ENCODE measurements around the gene SCAP.
"Not testable (repeated sequence)": the region's sequence is repeated elsewhere in the genome, so short reads cannot be mapped to it uniquely, and the experiment has no call there.

Gene SCAP

GRCh38 chr3:47481763-47482162, 6.0 kb upstream of the SCAP start:
- H3K4me3 ChIP-seq (ENCODE audit: low read depth, low read length): not testable (repeated sequence)

GRCh38 chr3:47480267-47480666, 4.5 kb upstream of the SCAP start:
- H3K4me3 ChIP-seq (ENCODE audit: low read depth, low read length): not testable (repeated sequence)

GRCh38 chr3:47479826-47480160, 4.1 kb upstream of the SCAP start:
- H3K4me3 ChIP-seq (ENCODE audit: low read depth, low read length): no peak overlapping the region

DNA sequence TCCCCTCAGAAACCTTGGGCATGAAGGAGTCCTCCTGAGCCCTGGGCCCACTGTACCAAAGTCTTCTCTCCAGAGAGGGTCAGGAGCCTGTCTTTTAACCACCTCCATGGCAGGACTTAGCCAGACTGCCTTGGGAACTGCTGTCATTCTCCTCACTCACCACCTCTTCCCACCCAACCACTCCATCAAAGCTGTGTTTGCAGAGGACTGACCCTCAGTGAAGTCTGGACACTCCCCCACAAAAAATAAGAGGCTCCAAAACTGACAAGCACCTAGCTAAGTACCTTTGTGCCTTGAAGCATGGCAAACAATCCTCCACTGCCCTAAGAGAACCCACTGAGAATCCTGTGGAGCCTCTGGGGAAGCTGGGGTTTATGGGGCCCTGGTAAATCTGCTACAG, 2.3 kb upstream of the SCAP start:
- H3K4me3 ChIP-seq (ENCODE audit: low read depth, low read length): no peak overlapping the region

DNA sequence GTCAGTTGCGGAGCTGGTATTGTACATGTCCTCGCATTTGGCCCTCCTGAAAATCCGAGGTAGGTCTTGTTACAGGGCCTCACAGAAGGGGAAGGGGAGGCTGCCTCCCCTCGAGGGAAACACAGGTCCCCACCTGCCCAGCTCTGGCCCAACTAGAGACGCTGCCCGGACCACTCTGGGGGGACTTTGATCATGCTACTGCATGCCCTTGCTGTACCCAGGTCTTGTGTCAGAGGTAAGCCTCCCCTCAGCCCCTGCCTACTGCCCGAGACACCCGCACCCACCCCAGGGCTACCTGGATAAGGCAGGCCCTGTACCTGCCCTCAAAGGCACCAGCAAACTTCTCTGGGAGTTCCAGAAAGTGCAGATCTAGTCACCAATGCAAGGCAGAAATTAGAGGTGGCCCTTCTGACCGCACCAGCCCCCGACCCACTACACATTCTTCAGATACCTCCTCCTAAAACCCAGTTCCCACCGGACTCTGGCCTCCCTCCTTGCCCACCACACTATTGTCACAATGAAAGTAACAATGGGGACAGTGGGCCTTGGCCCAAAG, 981 bp upstream of the SCAP start:
- no peak overlapping the region for H3K4me3 ChIP-seq (ENCODE audit: low read depth, low read length)

GRCh38 chr3:47476330-47476626, 537 bp upstream of the SCAP start:
- peak overlapping the region; percentile 17 for H3K4me3 ChIP-seq (ENCODE audit: low read depth, low read length)

GRCh38 chr3:47475029-47475569, 642 bp downstream of the SCAP start:
- peak overlapping the region; percentile 95 for H3K4me3 ChIP-seq (ENCODE audit: low read depth, low read length)

- no peak overlapping the region for H3K4me3 ChIP-seq (ENCODE audit: low read depth, low read length)
These were observed 2.4 kb downstream of the SCAP start for GRCh38 chr3:47473391-47473790.

DNA sequence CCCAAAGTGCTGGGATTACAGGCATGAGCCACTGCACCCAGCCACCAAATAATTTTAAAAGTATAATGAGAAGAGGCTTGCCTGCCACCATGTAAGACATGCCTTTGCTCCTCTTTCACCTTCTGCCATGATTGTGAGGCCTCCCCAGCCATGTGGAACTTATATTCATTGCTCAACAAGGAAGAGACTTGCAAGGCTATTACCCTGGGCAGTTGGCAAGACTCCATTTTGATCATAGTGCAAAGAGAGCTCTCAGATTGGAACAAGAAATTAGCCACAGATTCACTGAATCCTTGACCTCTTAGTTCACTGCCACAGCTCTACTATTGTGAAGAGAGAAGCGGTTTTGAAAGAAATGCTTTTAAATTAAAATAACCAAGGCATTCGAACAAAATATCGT, 6.1 kb downstream of the SCAP start:
- H3K4me3 ChIP-seq (ENCODE audit: low read depth, low read length): no peak overlapping the region

- not testable (repeated sequence) for H3K4me3 ChIP-seq (ENCODE audit: low read depth, low read length)
These were observed 7.4 kb downstream of the SCAP start for GRCh38 chr3:47468315-47468714.

GRCh38 chr3:47464588-47464987, 11.2 kb downstream of the SCAP start:
- no peak overlapping the region for H3K4me3 ChIP-seq (ENCODE audit: low read depth, low read length)

- H3K4me3 ChIP-seq (ENCODE audit: low read depth, low read length): not testable (repeated sequence)
These were observed 16.1 kb downstream of the SCAP start for GRCh38 chr3:47459534-47460085.

- no peak overlapping the region for H3K4me3 ChIP-seq (ENCODE audit: low read depth, low read length)
These were observed 18.8 kb downstream of the SCAP start for GRCh38 chr3:47456984-47457383.

- no peak overlapping the region for H3K4me3 ChIP-seq (ENCODE audit: low read depth, low read length)
These were observed 19.8 kb downstream of the SCAP start for GRCh38 chr3:47455806-47456452.

DNA sequence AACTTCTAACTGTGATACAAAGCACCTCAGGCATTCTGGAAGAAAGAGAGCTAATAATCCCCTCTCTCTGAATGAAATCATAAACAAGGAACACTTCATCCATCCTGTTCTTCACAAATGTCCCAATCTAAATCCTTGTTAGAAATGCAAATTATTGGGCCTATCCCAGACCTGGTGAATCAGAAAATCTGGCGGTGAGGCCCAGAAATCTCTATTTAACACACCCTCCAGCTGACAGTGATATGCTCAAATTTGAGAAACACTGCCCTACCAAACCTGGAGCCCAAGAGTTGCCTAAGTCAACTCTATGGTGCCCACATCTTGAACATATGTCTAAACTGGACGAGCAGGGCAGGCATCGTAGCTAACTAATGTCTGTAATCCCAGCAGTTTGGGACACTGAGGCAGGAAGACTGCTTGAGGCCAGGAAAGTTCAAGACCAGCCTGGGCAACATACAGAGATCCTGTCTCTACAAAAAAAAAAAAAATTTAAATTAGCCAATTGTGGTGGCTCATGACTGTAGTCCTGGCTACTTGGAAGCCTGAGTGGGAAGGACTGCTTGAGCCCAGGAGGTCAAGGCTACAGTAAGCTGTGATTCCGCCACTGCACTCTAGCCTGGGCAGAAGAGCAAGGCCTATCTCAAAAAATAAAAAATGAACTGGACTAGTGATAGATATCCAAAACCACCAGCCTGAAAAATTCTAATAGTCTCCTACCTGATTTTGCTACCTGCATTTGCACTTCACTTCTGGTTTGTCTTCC, 23.1 kb downstream of the SCAP start:
- no peak overlapping the region for H3K4me3 ChIP-seq (ENCODE audit: low read depth, low read length)

DNA sequence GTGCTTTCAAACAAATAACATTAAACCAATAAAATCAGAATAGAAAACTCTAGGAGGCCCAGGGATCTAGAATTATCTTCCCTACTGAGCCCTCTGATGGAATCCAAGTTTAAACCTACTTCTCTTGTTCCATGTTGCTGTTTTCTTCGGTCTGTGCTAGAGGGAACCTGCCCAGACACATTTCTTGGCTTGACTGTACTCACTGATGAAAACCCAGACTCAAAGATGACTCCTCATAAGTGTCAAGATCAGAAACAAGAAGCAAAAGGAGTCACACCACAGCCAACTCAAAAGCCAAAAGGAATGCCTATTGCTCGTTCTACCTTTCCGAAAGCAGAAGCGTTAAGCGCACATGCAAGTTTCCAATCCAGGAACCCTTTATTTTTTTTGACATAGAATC, 31.6 kb downstream of the SCAP start:
- H3K4me3 ChIP-seq (ENCODE audit: low read depth, low read length): no peak overlapping the region

DNA sequence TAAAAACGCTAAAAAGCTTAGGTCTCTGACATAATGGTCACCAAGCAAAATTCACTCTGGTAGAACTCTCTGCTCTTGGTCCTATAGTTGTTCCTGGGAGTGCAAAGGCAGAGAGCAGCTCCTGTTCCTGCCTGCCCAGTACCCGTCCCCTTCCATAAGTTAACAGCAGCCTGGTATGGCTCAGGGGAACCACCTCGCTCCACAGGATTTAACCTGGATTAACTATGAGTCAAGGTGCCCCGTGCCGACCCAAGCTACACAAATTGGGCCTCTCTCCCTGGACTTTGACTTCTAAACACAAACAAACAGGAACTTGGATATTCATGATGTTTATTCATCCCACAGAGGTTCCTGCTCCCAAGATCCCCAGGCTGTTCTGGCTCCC, 32.1 kb downstream of the SCAP start:
- no peak overlapping the region for H3K4me3 ChIP-seq (ENCODE audit: low read depth, low read length)

- H3K4me3 ChIP-seq (ENCODE audit: low read depth, low read length): no peak overlapping the region
These were observed 33.8 kb downstream of the SCAP start for GRCh38 chr3:47441796-47442551.

DNA sequence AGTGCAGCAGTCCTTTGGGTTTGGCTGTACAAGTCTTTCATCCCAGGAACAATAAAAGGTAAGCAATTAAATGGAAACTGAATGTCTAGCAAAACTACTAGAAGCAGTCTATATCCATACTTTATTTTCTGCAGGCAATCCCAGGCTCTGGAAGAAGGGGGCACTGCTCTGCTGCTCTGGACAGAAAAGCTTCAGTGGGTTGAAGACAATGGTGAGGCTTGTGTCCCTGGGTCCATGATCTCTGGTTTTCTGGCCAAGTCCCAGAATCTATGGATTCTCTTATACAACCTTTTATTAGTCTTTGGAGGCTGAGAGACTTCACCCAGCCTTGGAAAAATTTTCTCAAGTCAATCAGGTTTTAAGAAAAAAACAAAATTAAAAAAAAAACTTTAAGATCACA, 35.6 kb downstream of the SCAP start:
- H3K4me3 ChIP-seq (ENCODE audit: low read depth, low read length): no peak overlapping the region

GRCh38 chr3:47436180-47436579, 39.6 kb downstream of the SCAP start:
- no peak overlapping the region for H3K4me3 ChIP-seq (ENCODE audit: low read depth, low read length)

DNA sequence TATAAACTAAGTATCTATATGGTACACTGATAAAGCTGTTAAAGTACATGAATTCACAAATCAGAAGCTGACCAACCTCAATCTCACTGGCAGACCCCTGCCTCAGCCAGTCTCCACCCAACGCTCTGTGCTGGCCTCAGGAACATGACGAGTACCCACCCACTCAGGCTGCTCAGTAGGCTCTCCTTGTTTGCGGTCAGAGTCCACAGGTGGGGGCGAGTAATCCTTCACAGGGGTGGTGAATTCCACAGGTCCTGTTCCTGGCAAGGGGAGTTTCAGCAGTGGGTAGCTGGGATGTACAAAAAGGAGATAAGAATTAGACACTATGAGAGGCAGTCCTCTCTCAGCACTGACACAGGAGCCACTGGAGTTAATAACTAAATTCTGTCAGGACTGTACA, 40.9 kb downstream of the SCAP start:
- no peak overlapping the region for H3K4me3 ChIP-seq (ENCODE audit: low read depth, low read length)
